ENCODE results near the gene MTMR8. TPM values are rescaled to one million over a fixed set of nuclear protein-coding genes. Genes with fewer than 3 reads are reported as not detected.

The MTMR8 gene
- total and polyA plus RNA-seq, 2 donors (not counting 3 experiments of a cell fraction or from before 2014, with no cell fraction given): 0.23 to 0.75 TPM

GRCh38 chrX:64229154-64229553 lies 166.1 kb downstream of the MTMR8 start:
- no peak for TF ChIP-seq MYC (IDR thresholded peaks at IDR 0.05; ENCODE audit: low read depth, low read length)
- TF ChIP-seq CTCF (IDR thresholded peaks at IDR 0.05; ENCODE audit: extremely low read depth in 1 of 2, insufficient read depth in 1 of 2, low read depth in 1 of 2, low read length in 2 of 2): no peak
- TF ChIP-seq POLR2AphosphoS5 (IDR thresholded peaks at IDR 0.05; ENCODE audit: insufficient read depth, low read depth, low read length): no peak
- no peak for TF ChIP-seq FOS (IDR thresholded peaks at IDR 0.05; ENCODE audit: borderline replicate concordance, insufficient read depth, low read length)
- TF ChIP-seq POLR2A (IDR thresholded peaks at IDR 0.05; ENCODE audit: low read depth, low read length): no peak
- dilution Hi-C loops (cut with MboI; ENCODE audit: extremely low pct_ligation_motif_present, low sequenced_read_pairs) (no loop called here), intact Hi-C loops (cut with micrococcal nuclease) (no loop called here)
- Histone ChIP-seq H3K27ac (ENCODE audit: insufficient read depth, low read depth, low read length) (no peak overlapping the region), H3K36me3 (ENCODE audit: control insufficient read depth in 2 of 2, extremely low read depth in 1 of 2, insufficient read depth in 2 of 2, low read length in 2 of 2) (no peaks in the 10 kb centered on the region), H2AFZ (ENCODE audit: low read depth, low read length) (no peak overlapping the region), H3K9ac (replicated peaks; ENCODE audit: extremely low read depth, insufficient read depth, low read length) (no peak overlapping the region), H3K27me3 (ENCODE audit: control insufficient read depth in 2 of 2, insufficient read depth in 2 of 2, low read length in 2 of 2) (no peaks in the 10 kb centered on the region), H3K4me1 (ENCODE audit: control insufficient read depth, extremely low read depth, insufficient read depth, low read length) (no peaks in the 10 kb centered on the region), H4K20me1 (replicated peaks; ENCODE audit: control insufficient read depth, extremely low read depth, insufficient read depth, low read length) (no peaks in the 10 kb centered on the region), H3K4me2 (ENCODE audit: insufficient read depth, low read length) (no peak overlapping the region), H3K79me2 (ENCODE audit: control insufficient read depth, insufficient read depth, low read length) (no peaks in the 10 kb centered on the region), H3K4me3 (replicated peaks in 1 of 3; ENCODE audit: insufficient read depth in 1 of 3, low read depth in 1 of 3, low read length in 3 of 3) (no peak overlapping the region), H3K9me1 (replicated peaks; ENCODE audit: control insufficient read depth, extremely low read depth, insufficient read depth, low read length) (no peaks in the 10 kb centered on the region), H3K9me3 (replicated peaks; ENCODE audit: control insufficient read depth, insufficient read depth, low read length) (no peaks in the 10 kb centered on the region)
- no peak for FAIRE-seq
- POLR2A ChIA-PET: no interaction called here
- DNase-seq (ENCODE audit: low read depth, low spot score): no peak
- BruUV-seq (replicated peaks): no TSS peak
- CTCF ChIA-PET: no interaction called here

Other genes with a start within 250 kb of the MTMR8 start
- gene AMER1, start 189.7 kb downstream of the MTMR8 start, total RNA-seq: 1.8 and 2.0 TPM in 2 replicates
- gene AMER1, start 189.7 kb downstream of the MTMR8 start, polyA plus RNA-seq: 0.67 and 0.76 TPM in 2 replicates
- gene ASB12, start 164.8 kb downstream of the MTMR8 start, total RNA-seq: not detected in 2 replicates
- gene ASB12, start 164.8 kb downstream of the MTMR8 start, polyA plus RNA-seq: 0.11 and 0.14 TPM in 2 replicates

Measured in endothelial cell of umbilical vein (primary cell).